HCEC 1CT (cell line): ENCODE results near the gene FOXO1.
A peak's percentile ranks its signal among the peaks of the same experiment; 100 is the strongest.
"Not testable (repeated sequence)": the region's sequence is repeated elsewhere in the genome, so short reads cannot be mapped to it uniquely, and the experiment has no call there.

Source experiments
- DNase-seq: peaks from one replicate; pipeline ENCODE4 v3.0.0-alpha.2; 2017

FOXO1 gene

GRCh38 chr13:40666045-40666932 is at the start of gene FOXO1:
Gene FOXO1, minus strand, starts transcription at chr13:40666641. Its CDS starts 429 bp downstream, at chr13:40666212.
- peak; percentile 76 for DNase-seq

GRCh38 chr13:40714433-40714832 is 48.0 kb upstream of the FOXO1 start:
- DNase-seq = not testable (repeated sequence)

- DNase-seq = no peak
These were observed 40.0 kb upstream of the FOXO1 start for GRCh38 chr13:40706439-40706838.

GRCh38 chr13:40697711-40698110 is 31.3 kb upstream of the FOXO1 start:
- no peak for DNase-seq

- DNase-seq = no peak
These were observed 28.0 kb upstream of the FOXO1 start for GRCh38 chr13:40694426-40694825.

- DNase-seq = peak; percentile 13
These were observed 26.5 kb upstream of the FOXO1 start for GRCh38 chr13:40692946-40693345.

GRCh38 chr13:40688781-40689180 is 22.3 kb upstream of the FOXO1 start:
- DNase-seq = no peak

- DNase-seq = peak; percentile 51
These were observed 16.2 kb upstream of the FOXO1 start for GRCh38 chr13:40682449-40683240.

- no peak for DNase-seq
These were observed 15.1 kb upstream of the FOXO1 start for GRCh38 chr13:40681341-40682146.

GRCh38 chr13:40680659-40681323 is 14.3 kb upstream of the FOXO1 start:
- no peak for DNase-seq

- no peak for DNase-seq
These were observed 13.1 kb upstream of the FOXO1 start for GRCh38 chr13:40679480-40679985.

GRCh38 chr13:40677064-40677463 is 10.6 kb upstream of the FOXO1 start:
- no peak for DNase-seq

GRCh38 chr13:40676007-40676406 is 9.6 kb upstream of the FOXO1 start:
- DNase-seq = no peak

- DNase-seq = no peak
These were observed 7.0 kb upstream of the FOXO1 start for GRCh38 chr13:40673414-40673813.

- peak; percentile 26 for DNase-seq
These were observed 6.4 kb upstream of the FOXO1 start for GRCh38 chr13:40672765-40673397.

GRCh38 chr13:40671956-40672764 is 5.7 kb upstream of the FOXO1 start:
- peak; percentile 72 for DNase-seq

GRCh38 chr13:40670307-40670706 is 3.9 kb upstream of the FOXO1 start:
- no peak for DNase-seq

- DNase-seq = peak; percentile 36
These were observed 1.9 kb upstream of the FOXO1 start for GRCh38 chr13:40668335-40668734.

- no peak for DNase-seq
These were observed 1.2 kb upstream of the FOXO1 start for GRCh38 chr13:40667622-40667978.

- no peak for DNase-seq
These were observed 636 bp upstream of the FOXO1 start for GRCh38 chr13:40666933-40667621.
